Transverse colon (tissue), 4 donors: ENCODE measurements around the gene GPS1. TPM values are rescaled to one million over a fixed set of nuclear protein-coding genes. Genes with fewer than 3 reads are reported as not detected.

Experiments
- DNase-seq: peaks from one replicate; pipeline ENCODE4 v3.0.0-alpha.2; 2019
- H3K27ac ChIP-seq, 4 donors: fragments of 200-600 bp; sonication (generic); 2 replicates each; pipeline ENCODE4 v1.5.1; 2016 to 2018; ENCODE audit warnings: inconsistent platforms in 4 of 4
- H3K27me3 ChIP-seq: fragments of 200-600 bp; sonication (generic); 2 replicates; pipeline ENCODE4 v1.5.1; 2017; ENCODE audit warnings: inconsistent platforms
- H3K36me3 ChIP-seq, 4 donors: fragments of 200-600 bp; sonication (generic); 2 replicates each; pipeline ENCODE4 v1.5.1; 2017 to 2019; ENCODE audit warnings: inconsistent platforms in 4 of 4
- H3K4me1 ChIP-seq, 4 donors: fragments of 200-600 bp; sonication (generic); 2 replicates each; pipeline ENCODE4 v1.5.1; 2017 to 2020; ENCODE audit warnings: inconsistent platforms in 4 of 4
- H3K4me3 ChIP-seq, 4 donors: fragments of 200-600 bp; sonication (generic); 1 replicate in 1 of 4; 2 replicates in 3 of 4; pipeline versions ENCODE4 v1.5.1 to v1.6.1; 2017 to 2019; ENCODE audit warnings: inconsistent platforms in 4 of 4
- H3K9me3 ChIP-seq, 2 donors: fragments of 200-600 bp; sonication (generic); 2 replicates each; pipeline ENCODE4 v1.5.1; 2017 to 2019; ENCODE audit warnings: inconsistent platforms in 2 of 2
- CTCF ChIP-seq, 5 experiments: fragments of 200-600 bp in 3 of 5; fragments of 450-650 bp in 2 of 5; sonication (generic) in 3 of 5; IDR thresholded peaks; 1 replicate in 2 of 5; 2 replicates in 3 of 5; pipeline ENCODE4 v1.5.1; 2016 to 2017; ENCODE audit warnings: antibody characterized with exemption in 5 of 5, inconsistent platforms in 3 of 5, mild to moderate bottlenecking in 2 of 5, moderate library complexity in 1 of 5
- EP300 ChIP-seq: sonication (generic); formaldehyde crosslinking; IDR thresholded peaks from one replicate; pipeline ENCODE4 v1.6.1; 2017; ENCODE audit warnings: antibody characterized with exemption, low read depth
- POLR2A ChIP-seq: fragments of 450-650 bp; IDR thresholded peaks from one replicate; pipeline ENCODE4 v1.6.1; 2016; ENCODE audit warnings: antibody characterized with exemption, mild to moderate bottlenecking, moderate library complexity
- POLR2AphosphoS5 ChIP-seq, 3 donors: sonication (generic); formaldehyde crosslinking; IDR thresholded peaks; one replicate each; pipeline ENCODE4 v1.6.1; 2016; ENCODE audit warnings: antibody characterized with exemption in 3 of 3
- WGBS, 2 donors: methylation state at CpG; one replicate each; pipeline ENCODE4 v1.1.5; 2018; ENCODE audit warnings: low coverage in 1 of 2; 5-methylcytosine and 5-hydroxymethylcytosine counted together
- in situ Hi-C, 4 donors: fragments of 200-750 bp; cut with MboI; loops; one replicate each; pipeline versions ENCODE4 v1.15.0 to v1.15.1; 2017; ENCODE audit warnings: low sequenced_read_pairs in 3 of 4, low pct_ligation_motif_present in 1 of 4, low pct_unique_long_range_greater_than_20kb in 1 of 4
- intact Hi-C: fragments of 100-400 bp; cut with DNase I; formaldehyde crosslinking; loops from one replicate; pipeline ENCODE4 v1.15.1; 2023; ENCODE audit warnings: low total_unique reads
- total RNA-seq, 4 donors: library from RNA; depleted of rRNA; stranded (reverse); fragments of >200 nt; gene quantifications; one replicate each; pipeline ENCODE4 v1.1.0, GENCODE V29; 2016

The GPS1 gene
- total RNA-seq, 4 donors from 2014 or later, result 42.0 to 160 (median 85.5) TPM

GRCh38 chr17:82016061-82016874 is 35.4 kb upstream of the GPS1 start:
- DNase-seq, result no peak
- Histone ChIP-seq H3K4me3 (no peak overlapping the region), H3K9me3 (no peaks in the 10 kb centered on the region), H3K4me1 (peaks cover 4 to 19% (median 13%) of the 10 kb centered on the region in 4 donors), H3K27me3 (no peaks in the 10 kb centered on the region), H3K36me3 (no peaks in the 10 kb centered on the region), H3K27ac (no peak overlapping the region)
- intact Hi-C loops, result no loop called here
- in situ Hi-C loops, result no loop called here
- 89% methylated on average over 27 of the region's 28 CpGs; no CpG with 5 or more reads in 1 of the 2 donors for WGBS, 2 donors
- TF ChIP-seq POLR2A (no peak), CTCF (IDR thresholded peaks at IDR 0.05) (no peak), POLR2AphosphoS5 (IDR thresholded peaks at IDR 0.05) (no peak), EP300 (no peak)

GRCh38 chr17:82016875-82017459 is 34.7 kb upstream of the GPS1 start:
- 70 to 85% methylated on average over 2 to 24 of the region's 24 CpGs for WGBS, 2 donors
- Histone ChIP-seq H3K27ac (no peak overlapping the region), H3K9me3 (no peaks in the 10 kb centered on the region), H3K4me3 (no peak overlapping the region), H3K27me3 (no peaks in the 10 kb centered on the region), H3K4me1 (peaks cover 11 to 26% (median 20%) of the 10 kb centered on the region in 4 donors), H3K36me3 (no peaks in the 10 kb centered on the region)
- DNase-seq, result no peak
- intact Hi-C loops, result no loop called here
- in situ Hi-C loops, result no loop called here
- TF ChIP-seq POLR2A (no peak), CTCF (IDR thresholded peaks at IDR 0.05) (no peak), EP300 (no peak), POLR2AphosphoS5 (IDR thresholded peaks at IDR 0.05) (no peak)

- no peak for DNase-seq
- H3K4me1 ChIP-seq, result peaks cover 13 to 28% (median 24%) of the 10 kb centered on the region in 4 donors
- no peak overlapping the region for H3K27ac ChIP-seq
- WGBS, 2 donors, result 73% methylated on average over 13 of the region's 13 CpGs; no CpG with 5 or more reads in 1 of the 2 donors
- TF ChIP-seq POLR2AphosphoS5 (IDR thresholded peaks at IDR 0.05) (no peak), POLR2A (no peak), CTCF (IDR thresholded peaks at IDR 0.05) (no peak), EP300 (no peak)
- intact Hi-C loops, result no loop called here
- no peaks in the 10 kb centered on the region for H3K36me3 ChIP-seq
- H3K4me3 ChIP-seq, result no peak overlapping the region
- in situ Hi-C loops, result no loop called here
- H3K9me3 ChIP-seq, result no peaks in the 10 kb centered on the region
- no peaks in the 10 kb centered on the region for H3K27me3 ChIP-seq
These were observed 34.0 kb upstream of the GPS1 start for GRCh38 chr17:82017612-82018151.

- no peak overlapping the region for H3K27ac ChIP-seq
- no peaks in the 10 kb centered on the region for H3K36me3 ChIP-seq
- H3K27me3 ChIP-seq, result no peaks in the 10 kb centered on the region
- peaks cover 13 to 28% (median 24%) of the 10 kb centered on the region in 4 donors for H3K4me1 ChIP-seq
- no peaks in the 10 kb centered on the region for H3K9me3 ChIP-seq
- no peak for DNase-seq
- H3K4me3 ChIP-seq, result no peak overlapping the region
- WGBS, 2 donors, result 33 to 77% methylated on average over 1 to 19 of the region's 19 CpGs
- in situ Hi-C loops (no loop called here), intact Hi-C loops (no loop called here)
- TF ChIP-seq EP300 (no peak), POLR2A (no peak), POLR2AphosphoS5 (IDR thresholded peaks at IDR 0.05) (no peak), CTCF (IDR thresholded peaks at IDR 0.05) (no peak)
These were observed 33.3 kb upstream of the GPS1 start for GRCh38 chr17:82018152-82018988.
